Caco-2 (cell line): ENCODE results near the gene UBTD1. TPM values are rescaled to one million over a fixed set of nuclear protein-coding genes. Genes with fewer than 3 reads are reported as not detected.

Source experiments
- BruUV-seq: library from RNA; stranded (reverse); fragments of 400-500 nt; replicated peaks from 2 replicates; lab custom pipeline; 2021; lab: Mats Ljungman, UMichigan
- CTCF ChIA-PET: fragments of 300-600 bp; sonication (Branson Sonifier 250); formaldehyde crosslinking; loops from one replicate; lab custom pipeline; 2022; ENCODE audit warnings: antibody characterized with exemption; lab: Charles Lee
- POLR2A ChIA-PET: fragments of 300-600 bp; sonication (Branson Sonifier 250); formaldehyde crosslinking; loops from one replicate; lab custom pipeline; 2022; ENCODE audit warnings: antibody characterized with exemption; lab: Charles Lee
- DNase-seq, 2 experiments: peaks; one replicate each; pipeline versions ENCODE4 v3.0.0 to v3.0.0-alpha.2; 2020 to 2022
- H3K27me3 ChIP-seq: replicated peaks from 2 replicates; pipeline ENCODE4 v1.6.0; 2011; ENCODE audit warnings: low read length; ENCODE audit not compliant: control insufficient read depth, insufficient read depth
- H3K36me3 ChIP-seq: 2 replicates; pipeline ENCODE4 v1.5.1; 2011; ENCODE audit warnings: low read length; ENCODE audit not compliant: control insufficient read depth, insufficient read depth
- H3K4me1 ChIP-seq: fragments of 250-450 bp; sonication (Bioruptor Pico); 2 replicates; pipeline ENCODE4 v1.5.1; 2020; ENCODE audit warnings: mild to moderate bottlenecking
- H3K4me3 ChIP-seq: 2 replicates; pipeline ENCODE4 v1.5.1; 2011; ENCODE audit warnings: low read depth, mild to moderate bottlenecking, control low read depth, low read length
- H3K9me3 ChIP-seq: fragments of 250-450 bp; sonication (Bioruptor Pico); 2 replicates; pipeline ENCODE4 v1.5.1; 2020; ENCODE audit warnings: mild to moderate bottlenecking, moderate library complexity
- H3K27ac Mint-ChIP-seq: one replicate; pipeline ENCODE4 v1.8.0; 2022; ENCODE audit warnings: mixed read lengths; ENCODE audit not compliant: unreplicated experiment
- H3K27me3 Mint-ChIP-seq: one replicate; pipeline ENCODE4 v1.8.0; 2022; ENCODE audit warnings: mixed read lengths; ENCODE audit not compliant: insufficient read depth, unreplicated experiment
- H3K36me3 Mint-ChIP-seq: one replicate; pipeline ENCODE4 v1.8.0; 2022; ENCODE audit warnings: mild to moderate bottlenecking, mixed read lengths; ENCODE audit not compliant: insufficient read depth, unreplicated experiment
- H3K4me1 Mint-ChIP-seq: one replicate; pipeline ENCODE4 v1.8.0; 2022; ENCODE audit warnings: low read depth, mixed read lengths; ENCODE audit not compliant: unreplicated experiment
- H3K4me3 Mint-ChIP-seq: one replicate; pipeline ENCODE4 v1.8.0; 2022; ENCODE audit warnings: mild to moderate bottlenecking, moderate library complexity, mixed read lengths; ENCODE audit not compliant: unreplicated experiment
- H3K9me3 Mint-ChIP-seq: one replicate; pipeline ENCODE4 v1.8.0; 2022; ENCODE audit warnings: mixed read lengths; ENCODE audit not compliant: unreplicated experiment
- CTCF ChIP-seq, 2 experiments: fragments of 200-600 bp in 1 of 2; IDR thresholded peaks; 1 replicate in 1 of 2; 2 replicates in 1 of 2; pipeline versions ENCODE4 v1.5.1 to v1.8.0; 2011 to 2022; ENCODE audit warnings: antibody characterized with exemption in 1 of 2, control low read depth in 1 of 2, inconsistent platforms in 1 of 2, low read depth in 1 of 2, low read length in 1 of 2, mild to moderate bottlenecking in 1 of 2, moderate library complexity in 1 of 2; ENCODE audit not compliant: insufficient read depth in 1 of 2, severe bottlenecking in 1 of 2, unreplicated experiment in 1 of 2
- intact Hi-C: fragments of 100-400 bp; cut with micrococcal nuclease; formaldehyde crosslinking; loops from one replicate; pipeline ENCODE4 v1.10.0; 2022; ENCODE audit not compliant: unreplicated experiment
- total RNA-seq: library from RNA; stranded (reverse); gene quantifications from 2 replicates; pipeline ENCODE4 v1.2.3, GENCODE V29; 2022

Gene UBTD1
- total RNA-seq, 1 experiment from 2014 or later, result 11.4 TPM

DNA sequence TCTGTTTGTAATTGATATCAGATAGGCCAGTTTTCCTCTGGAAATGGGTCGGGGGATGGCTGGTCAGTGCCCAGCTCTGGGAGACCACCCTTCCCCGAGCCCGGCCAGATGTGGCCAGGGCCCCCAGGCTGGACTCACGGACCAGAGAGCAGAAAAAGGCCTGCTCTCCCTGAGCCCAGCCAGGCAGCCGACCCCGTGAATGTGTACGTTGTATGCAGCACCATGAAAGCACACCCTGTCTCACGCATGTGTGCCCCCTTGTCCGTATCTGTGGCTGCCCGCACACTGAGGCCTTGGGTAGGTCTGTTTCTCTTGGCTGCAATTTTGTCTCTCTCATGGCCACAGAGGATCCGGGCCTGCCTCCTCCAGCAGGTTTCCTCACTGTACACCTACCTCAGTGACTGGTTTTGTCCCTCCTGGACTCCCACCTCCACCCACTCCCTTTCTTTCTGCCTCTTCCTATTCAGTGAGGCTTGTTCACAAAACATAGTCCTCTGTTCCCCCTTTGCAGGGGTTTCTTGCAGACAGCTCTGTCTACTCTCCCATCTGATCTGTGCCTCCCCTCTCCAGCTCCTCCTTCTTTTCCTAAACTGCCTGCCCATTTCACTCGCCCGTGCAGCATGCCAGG, 50.2 kb downstream of the UBTD1 start:
- Mint-ChIP-seq H3K4me3 (no peak overlapping the region), H3K27ac (peak overlapping the region; percentile 3), H3K9me3 (no peaks in the 10 kb centered on the region), H3K27me3 (no peaks in the 10 kb centered on the region), H3K4me1 (peaks cover 12% of the 10 kb centered on the region), H3K36me3 (no peaks in the 10 kb centered on the region)
- BruUV-seq, result no TSS peak
- Histone ChIP-seq H3K4me1 (peaks cover 6% of the 10 kb centered on the region; the same call in 1 of the 2 replicates), H3K36me3 (no peaks in the 10 kb centered on the region), H3K4me3 (no peak overlapping the region), H3K27me3 (no peaks in the 10 kb centered on the region), H3K9me3 (no peaks in the 10 kb centered on the region)
- TF ChIP-seq CTCF (IDR thresholded peaks at IDR 0.05; ENCODE audit: insufficient read depth in 1 of 2, low read depth in 1 of 2, low read length in 1 of 2, severe bottlenecking in 1 of 2, unreplicated experiment in 1 of 2), result no peak
- intact Hi-C loops, result no loop called here
- CTCF ChIA-PET, result no interaction called here
- DNase-seq, result no peak
- POLR2A ChIA-PET, result no interaction called here

DNA sequence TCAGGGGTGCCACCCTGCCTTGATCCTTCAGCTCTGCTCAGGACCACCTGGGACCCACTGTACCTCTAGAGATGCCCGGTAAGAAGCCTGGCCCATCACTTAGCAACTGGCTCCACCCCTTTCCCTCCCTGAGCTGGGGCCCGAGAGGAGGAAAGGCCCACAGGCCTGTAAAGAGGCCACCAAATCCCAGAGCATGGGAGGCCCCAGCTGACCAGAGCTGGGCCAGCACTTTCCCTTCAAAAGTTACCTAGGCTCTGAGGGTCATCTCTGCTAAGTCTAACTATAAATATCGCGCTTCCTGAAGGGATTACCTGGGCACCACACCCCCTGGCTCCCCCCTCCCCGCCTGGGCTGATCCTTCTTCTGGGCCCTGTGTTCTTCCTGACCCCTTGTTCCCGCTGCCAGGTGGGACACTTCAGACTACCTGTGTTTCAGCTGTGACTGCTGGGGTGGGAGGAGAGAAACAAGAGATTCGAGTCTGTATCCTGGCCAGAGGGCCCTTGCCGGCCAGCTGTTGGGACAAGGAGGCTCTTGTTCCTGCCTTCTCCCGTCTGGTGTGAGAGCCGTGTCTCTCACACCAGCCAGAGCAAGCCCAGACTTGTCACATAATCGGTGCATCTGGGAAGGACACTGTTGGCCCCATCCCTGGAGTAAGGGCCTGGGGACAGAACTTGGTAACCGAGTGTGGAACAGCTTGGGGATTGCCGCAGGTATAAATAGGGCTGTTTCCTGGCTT, 51.0 kb downstream of the UBTD1 start:
- peak overlapping the region; percentile 39 for H3K27ac Mint-ChIP-seq
- H3K4me3 ChIP-seq, result no peak overlapping the region
- H3K36me3 Mint-ChIP-seq, result no peaks in the 10 kb centered on the region
- peak in 1 of 2 experiments; percentile 60 for DNase-seq
- no peaks in the 10 kb centered on the region for H3K36me3 ChIP-seq
- ChIA-PET POLR2A (no interaction called here), CTCF (no interaction called here)
- TF ChIP-seq CTCF (IDR thresholded peaks at IDR 0.05; ENCODE audit: insufficient read depth in 1 of 2, low read depth in 1 of 2, low read length in 1 of 2, severe bottlenecking in 1 of 2, unreplicated experiment in 1 of 2), result no peak
- peaks cover 12% of the 10 kb centered on the region for H3K4me1 Mint-ChIP-seq
- intact Hi-C loops, result no loop called here
- H3K9me3 Mint-ChIP-seq, result no peaks in the 10 kb centered on the region
- no peaks in the 10 kb centered on the region for H3K27me3 Mint-ChIP-seq
- H3K9me3 ChIP-seq, result no peaks in the 10 kb centered on the region
- no peaks in the 10 kb centered on the region for H3K27me3 ChIP-seq
- H3K4me3 Mint-ChIP-seq, result no peak overlapping the region
- no TSS peak for BruUV-seq
- H3K4me1 ChIP-seq, result peaks cover 6% of the 10 kb centered on the region; the same call in 1 of the 2 replicates

GRCh38 chr10:97550336-97551149, 51.8 kb downstream of the UBTD1 start:
- H3K36me3 Mint-ChIP-seq, result no peaks in the 10 kb centered on the region
- CTCF ChIA-PET, result interaction anchor here (0.6 kb wide), 1 partner anchor 86 kb away, joined by 6 read pairs; no protein-coding TSS in a partner anchor
- H3K27me3 ChIP-seq, result no peaks in the 10 kb centered on the region
- no peaks in the 10 kb centered on the region for H3K9me3 ChIP-seq
- POLR2A ChIA-PET, result no interaction called here
- no TSS peak for BruUV-seq
- H3K27me3 Mint-ChIP-seq, result no peaks in the 10 kb centered on the region
- no peak for TF ChIP-seq CTCF (IDR thresholded peaks at IDR 0.05; ENCODE audit: insufficient read depth in 1 of 2, low read depth in 1 of 2, low read length in 1 of 2, severe bottlenecking in 1 of 2, unreplicated experiment in 1 of 2)
- no peak overlapping the region for H3K4me3 ChIP-seq
- H3K4me1 Mint-ChIP-seq, result peaks cover 12% of the 10 kb centered on the region
- H3K4me3 Mint-ChIP-seq, result no peak overlapping the region
- no peak overlapping the region for H3K27ac Mint-ChIP-seq
- H3K9me3 Mint-ChIP-seq, result no peaks in the 10 kb centered on the region
- H3K36me3 ChIP-seq, result no peaks in the 10 kb centered on the region
- intact Hi-C loops, result no loop called here
- DNase-seq, result no peak
- peaks cover 6% of the 10 kb centered on the region; the same call in 1 of the 2 replicates for H3K4me1 ChIP-seq
